NCI-H1105 treated with DMSO at 0.1 percent for 48 hours (cell line): Measurements from ENCODE around the gene RARRES1.
"Not testable (repeated sequence)": the region's sequence is repeated elsewhere in the genome, so short reads cannot be mapped to it uniquely, and the experiment has no call there.

Experiments
- DNase-seq: peaks from one replicate; lab custom pipeline; 2025; lab: John Stamatoyannopoulos, UW

The RARRES1 gene

GRCh38 chr3:158696618-158697017 lies 35.6 kb downstream of the RARRES1 start:
- no peak for DNase-seq

GRCh38 chr3:158693866-158694456 lies 38.3 kb downstream of the RARRES1 start:
- DNase-seq = not testable (repeated sequence)

DNA sequence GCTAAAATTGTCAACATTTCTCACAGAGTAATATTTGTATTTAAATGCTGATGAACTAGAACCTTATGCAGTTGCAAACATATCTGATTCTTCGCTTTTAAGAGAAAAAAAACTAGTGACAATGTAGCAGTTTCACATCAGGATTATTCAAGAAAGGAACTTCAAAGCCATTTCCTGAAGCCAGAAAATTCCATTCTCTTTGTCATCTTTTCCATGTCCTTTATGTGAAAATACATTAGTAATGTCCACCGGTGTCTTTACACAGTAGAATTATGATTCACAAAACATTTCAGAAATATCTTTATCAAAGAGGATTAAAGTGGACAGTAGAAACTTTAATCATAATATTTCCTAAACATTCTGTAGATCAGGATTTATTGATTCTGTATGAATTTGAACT lies 47.1 kb downstream of the RARRES1 start:
- no peak for DNase-seq

DNA sequence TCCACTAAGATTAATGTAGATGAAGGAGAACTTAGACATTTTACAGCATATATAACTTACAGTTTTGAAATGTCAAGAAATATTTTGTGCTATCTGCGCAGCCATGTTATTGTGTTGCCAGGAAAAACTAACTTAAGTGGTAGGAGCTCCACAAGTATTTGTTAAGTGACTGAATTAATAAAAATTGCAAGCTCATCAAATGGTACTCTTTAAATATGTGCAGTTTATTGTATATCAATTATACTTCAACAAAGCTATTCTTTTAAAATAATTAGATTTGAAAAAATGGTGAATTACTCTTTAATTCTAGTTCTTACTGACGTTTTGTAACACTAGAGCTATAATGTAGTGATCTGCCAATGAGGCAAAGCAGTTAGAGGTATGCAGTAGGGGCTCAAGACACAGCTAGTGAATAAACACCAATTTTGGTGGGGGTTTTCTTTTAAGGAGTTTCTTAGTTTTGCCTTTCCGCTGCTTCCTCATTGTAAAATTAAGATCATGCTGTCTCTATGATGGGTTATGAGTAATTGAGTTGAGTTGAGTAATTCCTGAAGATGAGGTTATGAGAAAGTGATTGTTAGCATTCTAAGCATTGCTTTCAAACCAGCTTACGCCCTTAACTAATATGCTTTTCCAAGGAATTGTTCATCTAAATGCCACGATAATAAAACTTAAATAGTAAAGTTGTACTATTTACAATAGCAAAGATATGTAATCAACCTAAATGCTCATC lies 48.9 kb downstream of the RARRES1 start:
- no peak for DNase-seq

DNA sequence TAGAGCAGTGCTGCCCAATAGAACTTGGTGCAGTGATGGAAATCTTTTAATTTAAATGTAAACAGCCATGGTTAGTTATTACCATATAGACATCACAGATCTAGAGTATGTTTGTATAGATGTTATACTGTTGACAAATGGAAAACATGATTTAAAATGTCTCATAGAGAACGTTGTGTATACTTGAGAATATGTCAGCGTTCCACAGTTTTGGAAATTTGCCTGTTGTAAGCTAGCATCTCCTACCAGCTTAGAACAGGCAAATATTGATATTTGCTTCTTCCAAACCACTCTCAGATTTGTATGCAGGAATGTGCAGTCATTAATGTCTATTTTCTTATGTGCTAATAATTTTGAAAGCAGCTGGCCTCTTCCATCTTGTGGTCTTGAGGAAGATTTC lies 51.4 kb downstream of the RARRES1 start:
- DNase-seq = no peak

DNA sequence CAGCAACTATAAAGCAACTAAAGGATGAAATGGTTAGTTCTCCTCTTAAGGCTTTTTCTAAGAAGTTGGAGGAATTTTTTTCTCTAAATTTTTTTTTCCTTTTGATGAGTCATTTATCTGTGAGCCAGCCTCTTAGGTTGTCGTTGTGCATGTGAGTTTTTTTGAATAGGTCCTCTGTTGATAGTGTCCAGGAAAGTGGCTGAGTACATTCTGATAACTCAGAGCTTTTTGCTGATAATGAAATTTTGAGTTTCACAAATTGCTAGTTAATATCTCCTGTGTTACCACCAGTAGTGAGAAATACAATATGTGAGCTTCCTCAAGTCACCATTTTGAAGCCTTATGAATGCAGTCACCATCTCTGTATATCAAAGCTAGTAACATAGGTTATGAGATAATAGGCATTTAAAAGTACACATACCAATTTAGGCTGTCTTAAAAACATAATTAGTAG lies 52.7 kb downstream of the RARRES1 start:
- DNase-seq = no peak

DNA sequence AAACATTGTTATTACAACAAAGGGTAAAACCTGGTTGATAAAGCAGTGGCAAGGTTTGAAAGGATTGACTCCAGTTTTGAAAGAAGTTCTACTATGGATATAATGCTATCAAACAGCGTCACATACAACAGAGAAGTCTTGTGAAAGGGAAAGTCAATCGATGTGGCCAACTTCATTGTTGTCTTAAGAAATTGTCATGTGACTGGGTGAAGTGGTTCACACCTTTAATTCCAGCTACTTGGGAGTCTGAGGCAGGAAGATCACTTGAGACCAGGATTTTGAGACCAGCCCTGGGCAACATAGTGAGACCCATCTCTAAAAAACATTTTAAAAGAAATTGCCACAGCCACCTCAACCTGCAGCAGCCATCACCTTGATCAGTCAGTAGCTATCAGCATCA lies 53.6 kb downstream of the RARRES1 start:
- DNase-seq = no peak

- DNase-seq = peak; percentile 56
Measured at GRCh38 chr3:158672215-158673176, 59.8 kb downstream of the RARRES1 start, which contains the start of gene LXN. LXN (minus strand) TSS chr3:158672648; CDS start chr3:158672478, 170 bp downstream.

DNA sequence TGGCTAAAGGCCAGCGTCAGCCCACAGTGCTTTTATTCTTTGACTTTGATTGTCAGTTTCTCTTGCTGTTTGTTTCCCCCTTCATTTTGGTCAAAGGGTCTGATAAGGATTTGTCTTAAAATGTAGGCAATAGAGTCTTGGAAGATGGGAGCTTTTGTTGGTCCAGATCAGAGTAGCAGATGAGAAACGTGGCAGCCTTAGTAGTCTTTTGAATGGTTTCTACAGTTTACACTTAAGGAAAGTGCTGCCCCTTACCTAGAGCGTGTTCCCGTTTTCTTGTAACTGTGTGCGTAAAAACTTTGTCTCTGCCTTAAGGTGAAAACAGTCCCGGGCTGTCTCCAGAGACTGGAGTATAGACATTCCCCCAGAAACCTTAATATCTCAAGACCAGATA lies 60.4 kb downstream of the RARRES1 start:
- no peak for DNase-seq

- DNase-seq = no peak
Measured at GRCh38 chr3:158668506-158668905, 63.8 kb downstream of the RARRES1 start.

GRCh38 chr3:158666416-158666815 lies 65.8 kb downstream of the RARRES1 start:
- DNase-seq = no peak

- DNase-seq = no peak
Measured at GRCh38 chr3:158663832-158664231, 68.4 kb downstream of the RARRES1 start.

GRCh38 chr3:158663246-158663645 lies 69.0 kb downstream of the RARRES1 start:
- no peak for DNase-seq

- no peak for DNase-seq
Measured at GRCh38 chr3:158660711-158661110, 71.5 kb downstream of the RARRES1 start.

- peak; percentile 43 for DNase-seq
Measured at GRCh38 chr3:158659454-158660237, 72.6 kb downstream of the RARRES1 start.

DNA sequence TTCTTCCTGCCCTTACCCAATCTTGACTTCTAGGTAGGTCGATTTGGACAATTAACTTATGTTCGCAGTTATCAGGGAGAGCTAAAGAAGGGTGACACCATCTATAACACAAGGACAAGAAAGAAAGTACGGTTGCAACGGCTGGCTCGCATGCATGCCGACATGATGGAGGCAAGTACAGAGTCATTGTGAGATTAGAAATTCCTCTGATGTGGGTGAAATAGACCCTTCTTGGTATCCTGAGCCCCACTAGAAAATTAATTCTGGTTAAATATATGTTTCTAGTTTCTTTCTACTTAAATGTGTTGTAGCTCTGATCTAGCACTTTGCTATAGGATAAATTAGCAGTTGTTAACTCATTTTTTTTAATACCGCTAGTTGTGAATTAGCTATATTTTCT lies 73.4 kb downstream of the RARRES1 start:
- no peak for DNase-seq

GRCh38 chr3:158652463-158652862 lies 79.8 kb downstream of the RARRES1 start:
- no peak for DNase-seq

DNA sequence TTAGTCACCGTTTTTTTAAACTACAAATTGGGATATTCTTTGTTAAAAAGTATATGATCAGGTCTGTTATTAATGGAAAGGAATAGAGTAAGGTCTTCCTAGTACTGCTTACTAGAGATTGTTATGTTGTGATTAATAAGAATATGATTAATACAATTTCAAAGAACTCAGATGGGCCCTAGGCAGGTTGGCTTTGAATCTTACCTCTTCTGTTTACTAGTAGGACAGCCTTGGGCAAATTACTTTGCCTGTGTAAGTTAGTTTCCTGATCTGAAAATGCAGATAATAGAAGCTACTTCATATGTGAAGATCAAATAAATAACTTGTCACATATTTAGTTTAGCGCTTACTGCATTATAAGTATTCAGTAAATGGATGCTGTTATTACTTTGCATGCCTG lies 81.1 kb downstream of the RARRES1 start:
- no peak for DNase-seq

DNA sequence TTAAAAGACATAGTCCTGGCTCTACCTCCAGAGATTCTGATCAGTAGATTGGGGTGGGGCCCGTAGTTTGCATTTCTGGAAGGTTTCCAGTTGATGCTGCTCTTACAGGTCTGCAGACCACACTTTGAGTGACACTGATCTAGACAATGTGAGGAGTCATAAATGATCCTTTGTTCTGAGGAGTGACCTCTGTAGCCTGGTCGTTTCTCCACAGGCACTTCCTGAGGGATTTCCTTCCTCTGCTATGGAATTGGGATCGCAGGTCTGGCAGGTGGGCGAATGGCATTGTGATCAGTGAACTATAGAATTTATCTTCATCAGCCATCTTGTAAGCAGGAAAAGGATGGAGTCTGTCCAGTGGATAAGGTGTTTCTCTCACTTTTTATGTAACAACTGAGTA lies 82.5 kb downstream of the RARRES1 start:
- no peak for DNase-seq
